ENCODE results near the gene GRB10.

GRB10 gene

GRCh38 chr7:50612704-50613103, 170.0 kb downstream of the GRB10 start:
- no peak for DNase-seq (ENCODE audit: low read depth in 3 of 3)

DNA sequence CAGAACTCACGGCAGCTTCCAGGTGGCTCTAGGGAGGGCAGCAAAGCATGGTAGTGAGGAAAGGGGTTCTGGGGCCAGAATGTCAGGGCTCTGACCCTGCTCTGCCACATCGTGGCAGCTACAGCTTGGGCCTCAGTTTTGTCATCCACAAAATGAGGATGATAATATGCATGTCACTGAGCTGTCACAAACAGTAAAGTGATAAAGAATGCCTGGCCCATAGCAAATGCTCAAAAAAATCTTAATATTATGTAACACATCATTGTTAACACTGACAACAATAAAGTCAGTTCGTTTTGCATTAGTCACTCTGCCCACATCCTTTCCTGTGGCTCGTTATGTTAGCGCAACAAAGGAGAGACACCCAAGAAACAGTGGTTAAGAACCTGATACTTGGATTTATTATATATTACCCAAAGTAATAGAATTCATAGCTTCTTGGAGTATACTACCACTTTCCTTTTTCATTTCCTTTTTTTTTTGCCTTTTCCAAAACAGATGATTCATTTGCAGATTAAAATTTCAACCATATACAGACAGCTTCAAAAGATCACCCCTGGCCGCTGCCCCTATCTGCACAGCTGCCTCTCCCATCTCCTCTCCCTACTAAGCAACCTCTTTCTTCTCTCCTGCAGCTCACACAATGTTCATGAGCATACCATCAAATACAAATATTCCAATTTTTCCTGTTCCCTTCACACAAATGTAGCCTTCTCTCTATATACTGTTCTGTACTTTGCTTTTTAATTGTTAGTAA, 172.0 kb downstream of the GRB10 start:
- DNase-seq (ENCODE audit: low read depth in 3 of 3) = no peak

DNA sequence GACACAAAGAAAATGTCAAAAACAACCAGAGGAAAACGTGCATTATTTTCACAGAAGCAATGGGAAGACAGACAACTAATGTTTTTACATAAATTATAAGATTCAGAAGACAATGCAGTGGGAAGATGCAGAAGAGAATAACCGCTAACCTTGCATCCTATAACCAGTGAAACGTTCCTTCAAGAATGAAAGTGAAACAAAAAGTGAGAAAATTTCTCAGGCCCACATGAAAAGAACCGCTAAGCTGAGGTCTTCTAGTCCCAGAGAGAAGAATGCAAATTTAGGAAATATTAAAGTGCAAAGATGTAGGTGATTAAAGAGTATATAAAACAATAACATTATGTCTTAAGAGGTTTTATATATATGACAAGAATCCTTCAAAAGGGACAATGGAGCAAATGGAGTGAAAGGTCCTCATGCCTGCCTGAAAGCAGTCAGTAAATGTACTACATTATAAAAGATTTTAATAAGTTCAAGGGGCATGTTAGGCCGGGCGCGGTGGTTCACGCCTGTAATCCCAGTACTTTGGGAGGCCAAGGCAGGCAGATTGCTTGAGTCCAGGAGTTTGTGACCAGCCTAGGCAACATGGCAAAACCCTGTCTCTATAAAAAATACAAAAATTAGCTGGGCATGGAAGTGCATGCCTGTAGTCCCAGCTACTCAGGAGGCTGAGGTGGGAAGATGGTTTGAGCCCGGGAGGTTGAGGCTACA, 174.3 kb downstream of the GRB10 start:
- no peak for DNase-seq (ENCODE audit: low read depth in 3 of 3)

DNA sequence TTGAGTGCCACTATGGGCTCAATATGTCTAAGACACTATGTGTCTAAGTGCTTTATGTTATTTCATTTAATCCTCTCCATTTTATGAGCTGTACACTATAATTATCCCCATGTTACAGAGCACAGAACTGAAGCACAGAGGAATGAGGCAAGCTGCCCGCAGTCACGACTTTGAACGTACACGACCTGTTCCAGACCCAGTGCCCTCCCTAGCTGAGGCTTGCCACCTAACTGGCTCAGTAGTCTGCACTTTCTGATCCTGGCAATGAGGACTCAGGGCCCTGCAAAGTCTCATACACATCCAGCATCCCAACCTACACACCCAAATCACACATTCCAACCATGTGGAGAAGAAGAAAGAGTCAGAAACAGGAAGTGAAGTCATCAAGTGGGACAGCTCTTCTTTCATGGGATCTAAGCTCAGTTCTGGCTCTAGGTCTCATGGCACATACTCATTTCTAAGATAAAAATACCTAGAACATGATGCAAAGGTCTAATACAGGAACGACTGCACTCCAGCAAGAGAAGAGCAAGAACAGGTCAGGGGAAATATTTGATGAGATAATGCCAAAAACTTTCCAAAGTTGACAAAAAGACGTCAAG, 175.1 kb downstream of the GRB10 start:
- no peak for DNase-seq (ENCODE audit: low read depth in 3 of 3)

- no peak for DNase-seq (ENCODE audit: low read depth in 3 of 3)
These were observed 177.6 kb downstream of the GRB10 start for GRCh38 chr7:50605059-50605458.

GRCh38 chr7:50603287-50603686, 179.4 kb downstream of the GRB10 start:
- no peak for DNase-seq (ENCODE audit: low read depth in 3 of 3)

DNA sequence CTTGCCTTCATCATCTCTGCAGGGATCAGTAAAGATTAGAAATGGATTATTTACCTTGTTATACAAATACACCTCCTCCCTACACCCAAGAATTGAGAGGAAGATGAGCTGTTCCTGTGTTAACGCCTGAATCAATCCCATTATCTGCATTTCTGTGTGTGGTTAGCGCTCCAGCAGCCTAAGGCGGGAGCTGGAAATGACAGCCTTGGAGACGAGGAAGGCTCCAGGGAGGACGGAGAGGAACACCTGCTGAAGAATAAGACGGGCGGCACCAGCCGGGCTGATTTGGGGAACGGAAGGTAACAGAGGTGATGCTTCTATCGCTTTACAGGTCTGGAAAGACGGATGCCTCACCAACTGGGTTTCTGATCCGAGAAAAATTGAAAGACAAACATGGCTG, 183.3 kb downstream of the GRB10 start:
- DNase-seq (ENCODE audit: low read depth in 3 of 3) = no peak

- DNase-seq (ENCODE audit: low read depth in 3 of 3) = no peak
These were observed 184.0 kb downstream of the GRB10 start for GRCh38 chr7:50598460-50599343.

GRCh38 chr7:50596484-50596883, 186.2 kb downstream of the GRB10 start:
- no peak for DNase-seq (ENCODE audit: low read depth in 3 of 3)

- DNase-seq (ENCODE audit: low read depth in 3 of 3) = no peak
These were observed 187.1 kb downstream of the GRB10 start for GRCh38 chr7:50595491-50596102.

GRCh38 chr7:50594734-50595485, 187.8 kb downstream of the GRB10 start:
- DNase-seq (ENCODE audit: low read depth in 3 of 3) = no peak

DNA sequence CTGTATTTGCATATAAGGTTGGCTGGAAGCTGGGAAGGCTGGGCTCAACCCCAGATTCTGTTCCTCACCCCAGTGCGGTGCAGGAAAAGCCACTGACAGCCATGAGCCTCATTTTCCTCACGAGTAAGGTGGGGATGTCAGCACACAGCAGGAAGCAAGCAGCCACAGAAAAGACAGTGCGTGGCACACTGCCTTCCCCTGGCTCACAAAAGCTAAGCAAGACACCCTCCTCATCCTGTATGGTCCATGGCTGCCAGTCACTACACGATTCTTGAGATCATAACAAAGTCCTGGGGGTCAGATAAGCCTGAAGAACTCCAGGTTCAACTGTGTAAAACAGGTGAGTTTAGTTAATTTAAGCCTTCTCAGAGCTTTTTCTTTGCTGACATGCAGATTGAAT, 188.6 kb downstream of the GRB10 start:
- DNase-seq (ENCODE audit: low read depth in 3 of 3) = no peak

GRCh38 chr7:50592940-50593339, 189.8 kb downstream of the GRB10 start:
- DNase-seq (ENCODE audit: low read depth in 3 of 3) = no peak

GRCh38 chr7:50591480-50592438, 190.9 kb downstream of the GRB10 start:
- no peak for DNase-seq (ENCODE audit: low read depth in 3 of 3)

DNA sequence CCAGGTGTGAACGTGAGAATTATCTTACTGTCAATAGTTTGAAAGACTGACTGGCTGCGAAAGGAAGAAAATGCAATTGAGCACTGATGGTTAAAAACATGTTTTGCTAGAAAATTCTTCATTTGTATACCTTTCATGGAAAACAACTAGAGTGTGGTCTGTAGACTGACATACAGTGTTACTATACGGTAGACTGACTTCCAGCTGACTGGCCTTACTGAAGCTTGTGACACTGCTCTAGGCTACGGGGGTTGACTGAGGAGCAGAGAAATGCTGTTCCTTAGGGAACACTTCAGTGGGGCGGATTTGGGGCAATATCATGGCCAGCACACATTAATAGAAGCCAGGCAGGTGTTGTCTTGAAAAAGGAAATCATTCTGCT, 191.6 kb downstream of the GRB10 start:
- no peak for DNase-seq (ENCODE audit: low read depth in 3 of 3)

DNA sequence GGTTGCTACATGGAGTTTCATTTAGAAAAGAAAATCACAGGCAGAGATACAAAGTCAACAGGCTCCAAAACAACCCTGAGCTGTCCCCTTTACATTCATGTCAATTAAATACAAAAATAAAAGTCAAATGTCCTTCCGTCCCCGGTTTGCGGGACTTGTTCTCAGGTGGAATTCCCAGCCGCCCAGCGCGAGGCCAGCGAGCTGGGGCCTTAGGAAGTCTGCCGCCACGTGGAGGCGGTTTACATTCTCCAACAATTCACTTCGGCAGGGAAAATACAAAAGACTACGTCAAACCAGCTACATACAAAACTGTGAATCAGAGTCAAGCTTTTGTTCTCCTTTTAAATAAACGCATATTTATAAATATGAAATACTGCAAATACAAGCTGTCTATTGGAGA, 192.2 kb downstream of the GRB10 start:
- no peak for DNase-seq (ENCODE audit: low read depth in 3 of 3)

- DNase-seq (ENCODE audit: low read depth in 3 of 3) = no peak
These were observed 193.3 kb downstream of the GRB10 start for GRCh38 chr7:50589364-50589763.

DNA sequence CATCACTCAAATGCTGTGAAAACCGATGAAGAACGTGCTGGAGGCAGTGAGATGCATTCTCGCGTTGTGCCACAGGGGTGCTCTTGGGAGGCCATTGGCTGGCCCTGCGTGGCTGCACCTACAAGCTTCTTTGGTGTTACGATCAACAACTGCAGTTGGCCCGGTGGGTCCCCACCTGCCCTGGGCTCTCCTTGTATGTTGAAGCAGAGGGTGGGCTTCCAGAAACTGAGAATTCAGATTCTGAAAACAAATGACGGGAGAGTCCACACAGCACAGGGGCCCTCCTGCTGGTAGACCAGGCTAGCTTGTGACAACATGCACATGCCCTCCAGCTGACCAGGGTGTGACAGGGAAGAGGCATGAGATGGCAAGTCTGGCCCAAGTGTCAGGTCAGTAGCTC, 193.8 kb downstream of the GRB10 start:
- no peak for DNase-seq (ENCODE audit: low read depth in 3 of 3)

DNA sequence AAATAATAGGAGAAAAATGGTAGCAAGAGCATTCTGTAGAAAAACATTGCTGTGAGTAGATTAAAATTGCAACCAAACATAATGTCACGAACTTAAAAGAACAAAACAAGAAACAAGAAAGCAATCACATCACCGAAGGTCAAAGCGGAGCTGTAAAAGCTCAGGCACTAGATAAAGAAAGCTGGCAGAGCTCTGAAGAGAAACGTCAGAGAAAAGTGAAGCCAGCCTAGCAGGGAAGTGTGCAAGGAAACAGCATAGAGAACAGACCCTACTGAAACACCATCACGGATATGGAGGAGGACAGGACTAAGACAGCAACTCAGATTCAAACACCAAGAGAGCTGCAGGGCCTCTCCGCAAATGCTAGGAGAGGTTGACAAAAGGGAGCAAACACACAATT, 195.0 kb downstream of the GRB10 start:
- no peak for DNase-seq (ENCODE audit: low read depth in 3 of 3)

All from stimulated activated CD4-positive, alpha-beta T cell treated with anti-CD3 and anti-CD28 coated beads, TNF-alpha, amount 100 ng/mL, for 48 hours (primary cell).